Measurements from ENCODE around the gene FBLN2. TPM values are rescaled to one million over a fixed set of nuclear protein-coding genes. Genes with fewer than 3 reads are reported as not detected.

The FBLN2 gene
- total and polyA plus RNA-seq, 7 experiments from 2014 or later = 0.11 to 1.5 TPM; not detected in 5

DNA sequence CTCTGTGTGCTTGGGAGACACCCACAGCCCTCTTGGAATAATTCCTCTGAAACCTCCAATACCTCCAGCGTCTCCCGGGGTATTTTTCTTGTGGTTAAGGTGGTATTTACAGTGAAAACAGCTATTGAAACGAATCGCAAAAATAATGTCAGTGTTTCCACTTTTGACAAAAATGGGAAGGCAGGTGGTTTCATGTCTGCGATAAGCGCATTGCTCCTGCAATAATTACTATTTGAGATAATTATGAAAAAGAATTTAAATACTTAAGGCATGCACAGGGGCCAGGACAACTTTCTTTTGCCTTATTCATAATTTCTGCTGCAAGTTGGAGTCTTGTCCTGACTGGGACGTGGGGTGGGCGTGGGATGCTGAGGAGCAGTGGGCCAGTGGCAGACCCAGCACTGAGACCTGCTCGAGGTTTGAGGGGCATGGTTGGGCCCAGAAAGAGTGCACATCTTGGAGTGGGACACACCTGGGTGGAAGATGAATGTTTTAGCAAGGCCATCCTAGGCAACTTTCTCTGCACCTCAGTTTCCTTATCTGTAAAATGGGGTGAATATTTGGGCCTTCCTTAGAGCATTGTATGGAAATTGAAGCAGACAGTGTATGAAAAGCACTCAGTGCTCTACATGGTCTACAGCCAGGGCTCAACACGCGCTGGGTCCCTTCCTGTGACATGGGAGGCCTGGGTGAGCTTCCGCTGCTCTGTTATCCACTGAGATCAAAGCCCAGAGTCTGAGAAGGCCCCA is 110.5 kb downstream of the FBLN2 start:
- DNase-seq (no peak), ATAC-seq (no peak)
- Histone ChIP-seq H3K4me1 (ENCODE audit: control insufficient read depth in 2 of 2, insufficient read depth in 2 of 2, low read length in 2 of 2) (peaks cover 0 to 12% of the 10 kb centered on the region in 2 donors), H3K27me3 (ENCODE audit: control insufficient read depth in 2 of 2, insufficient read depth in 2 of 2, low read length in 2 of 2) (no peaks in the 10 kb centered on the region), H3K36me3 (ENCODE audit: control insufficient read depth in 2 of 3, insufficient read depth in 3 of 3, low read length in 3 of 3) (no peaks in the 10 kb centered on the region), H3K4me3 (ENCODE audit: low read length) (no peak overlapping the region), H3K9me3 (ENCODE audit: control insufficient read depth in 2 of 3, low read length in 3 of 3) (no peaks in the 10 kb centered on the region), H3K27ac (ENCODE audit: low read depth, low read length) (no peak overlapping the region)
- Mint-ChIP-seq H3K27me3 (peaks cover 0 to 29% (median 8%) of the 10 kb centered on the region in 5 donors), H3K36me3 (no peaks in the 10 kb centered on the region), H3K4me1 (peaks cover 2 to 20% (median 18%) of the 10 kb centered on the region in 7 donors), H3K27ac (no peak overlapping the region), H3K4me3 (no peak overlapping the region), H3K9me3 (peaks cover 0 to 4% (median 0%) of the 10 kb centered on the region in 11 donors)
- ChIA-PET CTCF (interaction anchor here (3.4 to 14.9 kb wide), 2 partner anchors 11 to 226 kb away, joined by 19 to 522 read pairs; partner anchors contain the start of gene WNT7A), POLR2A (interaction anchor here (5.7 kb wide), 1 partner anchor 221 kb away, joined by 79 read pairs; the partner anchor contains the start of gene WNT7A)
- intact Hi-C loops (cut with micrococcal nuclease) = loop anchor here (10.0 kb wide), 3 partner anchors 465 to 645 kb away; partner anchors contain the start of genes CHCHD4 (in 1 of the 2) and TMEM43 (in 1 of the 2)

DNA sequence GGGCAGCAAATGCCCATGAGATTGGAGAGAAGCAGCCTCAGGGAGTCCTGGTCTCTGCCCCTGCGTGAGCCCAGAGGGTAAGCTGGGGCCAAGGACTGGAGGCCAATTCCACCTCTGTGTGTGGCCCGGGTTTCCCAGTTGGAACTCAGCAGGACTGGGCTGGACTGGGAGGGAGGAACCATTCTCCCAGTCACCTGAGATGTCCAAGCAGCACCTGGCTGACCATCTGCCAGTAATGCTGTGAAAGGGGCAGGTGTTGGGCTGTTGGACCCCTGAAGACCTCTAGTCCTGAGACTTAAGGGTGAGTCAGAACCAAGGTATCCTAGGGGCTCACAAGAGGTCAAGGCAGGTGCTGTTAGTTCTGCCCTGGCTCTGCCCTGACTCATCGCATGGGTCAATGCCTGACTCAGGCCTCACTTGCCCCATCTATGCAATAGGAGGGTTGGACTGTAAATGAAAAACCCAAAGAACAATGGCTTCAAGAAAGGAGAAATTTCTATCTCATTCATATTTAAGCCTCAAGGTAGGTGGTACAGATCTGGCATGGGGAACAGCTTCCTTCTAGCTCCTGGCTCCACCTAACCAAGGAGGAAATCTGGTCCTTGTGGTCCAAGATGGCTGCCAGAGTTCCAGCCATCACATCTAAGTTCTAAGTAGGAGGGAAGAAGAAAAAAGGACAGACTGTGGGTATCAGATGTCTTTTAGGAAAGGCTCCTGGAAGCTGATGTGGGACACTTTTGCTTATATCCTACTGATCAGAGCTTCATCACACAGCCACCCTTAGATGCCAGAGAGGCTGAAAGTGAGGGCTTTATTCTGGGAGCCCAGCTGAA is 111.3 kb downstream of the FBLN2 start:
- Mint-ChIP-seq H3K27me3 (peaks cover 0 to 26% (median 8%) of the 10 kb centered on the region in 5 donors), H3K4me1 (peaks cover 2 to 18% (median 14%) of the 10 kb centered on the region in 7 donors)
- ATAC-seq = no peak

DNA sequence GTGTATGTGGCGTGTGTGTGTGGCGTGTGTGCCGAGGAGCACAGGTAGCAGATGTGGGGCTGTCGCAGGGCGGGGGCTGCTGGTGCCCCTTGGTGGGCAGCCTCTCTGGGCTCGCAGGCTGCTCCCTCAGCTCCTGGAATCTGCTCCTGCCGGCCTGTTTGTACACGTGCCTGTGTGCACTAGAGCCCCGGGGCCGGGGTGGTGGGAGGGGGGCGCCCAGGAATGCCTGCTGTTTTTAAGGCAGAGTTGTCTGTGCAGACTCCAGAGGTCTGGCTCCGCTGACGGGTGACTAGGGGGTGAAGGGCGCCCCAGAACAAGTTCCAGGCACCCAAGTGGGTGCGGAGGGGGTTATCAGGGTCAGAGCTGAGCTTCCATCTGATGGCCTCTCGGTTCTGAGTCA is 112.2 kb downstream of the FBLN2 start:
- Mint-ChIP-seq H3K4me1 (peaks cover 2 to 15% (median 11%) of the 10 kb centered on the region in 7 donors), H3K36me3 (no peaks in the 10 kb centered on the region), H3K9me3 (peaks cover 0 to 4% (median 0%) of the 10 kb centered on the region in 11 donors), H3K27ac (no peak overlapping the region), H3K4me3 (no peak overlapping the region), H3K27me3 (peaks cover 0 to 18% (median 6%) of the 10 kb centered on the region in 5 donors)
- Histone ChIP-seq H3K36me3 (ENCODE audit: control insufficient read depth in 2 of 3, insufficient read depth in 3 of 3, low read length in 3 of 3) (no peaks in the 10 kb centered on the region), H3K4me1 (ENCODE audit: control insufficient read depth in 2 of 2, insufficient read depth in 2 of 2, low read length in 2 of 2) (no peaks in the 10 kb centered on the region), H3K27me3 (ENCODE audit: control insufficient read depth in 2 of 2, insufficient read depth in 2 of 2, low read length in 2 of 2) (no peaks in the 10 kb centered on the region), H3K27ac (ENCODE audit: low read depth, low read length) (no peak overlapping the region), H3K4me3 (ENCODE audit: low read length) (no peak overlapping the region), H3K9me3 (ENCODE audit: control insufficient read depth in 2 of 3, low read length in 3 of 3) (no peaks in the 10 kb centered on the region)
- DNase-seq = no peak
- CTCF ChIA-PET = interaction anchor here (1.2 to 14.9 kb wide), 2 partner anchors 11 to 225 kb away, joined by 4 to 522 read pairs; partner anchors contain the start of gene WNT7A
- POLR2A ChIA-PET = interaction anchor here (1.0 to 1.3 kb wide), 2 partner anchors 220 to 225 kb away, joined by 3 read pairs; no protein-coding TSS in a partner anchor
- no peak for ATAC-seq
- intact Hi-C loops (cut with micrococcal nuclease) = no loop called here

More for the DNA sequence above, 111.3 kb downstream of the FBLN2 start:
- intact Hi-C loops (cut with micrococcal nuclease) = no loop called here
- Mint-ChIP-seq H3K36me3 (no peaks in the 10 kb centered on the region), H3K27ac (no peak overlapping the region), H3K4me3 (no peak overlapping the region), H3K9me3 (peaks cover 0 to 4% (median 0%) of the 10 kb centered on the region in 11 donors)
- Histone ChIP-seq H3K4me1 (ENCODE audit: control insufficient read depth in 2 of 2, insufficient read depth in 2 of 2, low read length in 2 of 2) (peaks cover 0 to 4% of the 10 kb centered on the region in 2 donors), H3K36me3 (ENCODE audit: control insufficient read depth in 2 of 3, insufficient read depth in 3 of 3, low read length in 3 of 3) (no peaks in the 10 kb centered on the region), H3K9me3 (ENCODE audit: control insufficient read depth in 2 of 3, low read length in 3 of 3) (no peaks in the 10 kb centered on the region), H3K27ac (ENCODE audit: low read depth, low read length) (no peak overlapping the region), H3K4me3 (ENCODE audit: low read length) (no peak overlapping the region), H3K27me3 (ENCODE audit: control insufficient read depth in 2 of 2, insufficient read depth in 2 of 2, low read length in 2 of 2) (no peaks in the 10 kb centered on the region)
- ChIA-PET POLR2A (interaction anchor here (1.3 kb wide), 1 partner anchor 226 kb away, joined by 3 read pairs; no protein-coding TSS in a partner anchor), CTCF (interaction anchor here (0.6 to 14.9 kb wide), 4 partner anchors 10 to 226 kb away, joined by 3 to 522 read pairs (median 4); partner anchors contain the start of gene WNT7A)
- DNase-seq = no peak

DNA sequence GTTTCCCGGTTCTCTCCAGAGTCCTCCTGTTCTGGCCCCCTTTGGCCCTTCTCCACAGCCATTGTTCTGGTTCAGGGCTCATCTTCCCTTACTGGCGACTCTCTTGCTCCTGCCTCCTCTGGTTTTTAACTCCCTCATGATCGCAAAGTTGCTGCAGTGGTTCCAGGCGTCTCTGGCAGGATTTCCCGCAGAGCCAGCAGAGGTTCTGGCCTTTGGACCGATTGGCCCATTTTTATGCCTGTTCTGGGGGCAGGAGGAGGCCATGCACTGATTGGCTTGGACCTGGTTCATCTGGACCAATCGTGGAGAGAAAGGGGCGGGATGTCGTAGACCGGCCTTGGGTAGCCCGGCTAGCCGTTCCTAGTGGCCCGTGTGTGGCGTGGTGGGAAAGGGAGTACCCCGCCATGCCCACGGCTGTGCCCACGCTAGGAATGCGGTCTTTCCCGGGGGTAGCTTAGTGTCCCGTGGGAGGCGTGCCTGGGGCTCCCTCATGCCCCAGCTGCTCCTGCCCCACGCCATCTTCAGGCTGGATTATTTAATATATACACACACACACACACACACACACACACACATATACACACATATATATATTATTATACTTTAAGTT is 113.4 kb downstream of the FBLN2 start:
- Mint-ChIP-seq H3K4me1 (peaks cover 2 to 11% (median 9%) of the 10 kb centered on the region in 7 donors), H3K4me3 (no peak overlapping the region), H3K27ac (no peak overlapping the region), H3K36me3 (no peaks in the 10 kb centered on the region), H3K27me3 (peaks cover 0 to 7% (median 4%) of the 10 kb centered on the region in 5 donors), H3K9me3 (peaks cover 0 to 4% (median 0%) of the 10 kb centered on the region in 11 donors)
- ChIA-PET POLR2A (interaction anchor here (1.1 kb wide), 1 partner anchor 226 kb away, joined by 3 read pairs; no protein-coding TSS in a partner anchor), CTCF (interaction anchor here (0.5 to 14.9 kb wide), 2 partner anchors 181 to 223 kb away, joined by 3 to 522 read pairs; partner anchors contain the start of gene WNT7A)
- DNase-seq (no peak), ATAC-seq (no peak)
- Histone ChIP-seq H3K9me3 (ENCODE audit: control insufficient read depth in 2 of 3, low read length in 3 of 3) (no peaks in the 10 kb centered on the region), H3K36me3 (ENCODE audit: control insufficient read depth in 2 of 3, insufficient read depth in 3 of 3, low read length in 3 of 3) (no peaks in the 10 kb centered on the region), H3K27ac (ENCODE audit: low read depth, low read length) (no peak overlapping the region), H3K4me3 (ENCODE audit: low read length) (no peak overlapping the region), H3K4me1 (ENCODE audit: control insufficient read depth in 2 of 2, insufficient read depth in 2 of 2, low read length in 2 of 2) (no peaks in the 10 kb centered on the region), H3K27me3 (ENCODE audit: control insufficient read depth in 2 of 2, insufficient read depth in 2 of 2, low read length in 2 of 2) (no peaks in the 10 kb centered on the region)
- intact Hi-C loops (cut with micrococcal nuclease) = no loop called here

DNA sequence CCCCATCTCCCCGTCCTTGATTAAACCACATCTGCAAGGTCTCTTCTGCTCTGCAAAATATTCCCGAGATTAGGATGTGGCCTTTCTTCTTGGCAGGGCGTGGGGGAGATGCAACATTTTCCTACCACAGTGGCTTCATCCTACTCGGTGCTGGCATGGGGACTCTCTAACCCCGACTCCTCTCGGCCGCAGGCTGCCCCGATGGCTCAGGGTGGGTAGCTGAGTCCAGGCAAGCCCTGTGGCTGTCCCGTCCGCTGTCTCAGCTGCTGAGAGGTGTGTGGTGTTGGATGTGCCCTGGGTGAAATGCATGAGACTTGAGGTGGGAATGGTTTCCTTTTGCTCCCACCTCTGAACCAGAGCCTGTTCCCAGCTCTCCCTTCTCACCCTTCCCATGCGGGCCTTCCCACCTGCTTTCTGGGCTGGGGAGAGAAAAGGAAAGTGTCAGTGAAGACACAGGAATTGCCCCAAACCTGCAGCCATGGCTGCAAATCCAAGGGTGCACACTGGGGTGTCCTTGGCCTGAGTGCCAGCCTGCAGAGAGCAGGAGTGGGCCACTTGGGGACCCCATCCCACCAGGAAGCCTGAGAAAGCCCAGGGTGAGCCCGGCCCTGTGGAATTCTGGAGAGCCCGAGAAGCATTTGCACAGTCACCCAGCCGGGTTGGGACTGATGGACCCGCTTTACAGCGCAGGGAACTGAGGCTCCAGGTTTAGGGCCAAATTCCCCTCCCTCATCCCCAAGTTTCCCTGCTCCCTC is 115.0 kb downstream of the FBLN2 start:
- DNase-seq (no peak), ATAC-seq (no peak)
- no peak overlapping the region for H3K27ac Mint-ChIP-seq
- Histone ChIP-seq H3K36me3 (ENCODE audit: control insufficient read depth in 2 of 3, insufficient read depth in 3 of 3, low read length in 3 of 3) (no peaks in the 10 kb centered on the region), H3K27me3 (ENCODE audit: control insufficient read depth in 2 of 2, insufficient read depth in 2 of 2, low read length in 2 of 2) (no peaks in the 10 kb centered on the region), H3K4me1 (ENCODE audit: control insufficient read depth in 2 of 2, insufficient read depth in 2 of 2, low read length in 2 of 2) (no peaks in the 10 kb centered on the region), H3K27ac (ENCODE audit: low read depth, low read length) (no peak overlapping the region), H3K9me3 (ENCODE audit: control insufficient read depth in 2 of 3, low read length in 3 of 3) (no peaks in the 10 kb centered on the region), H3K4me3 (ENCODE audit: low read length) (no peak overlapping the region)
- H3K4me3 Mint-ChIP-seq = no peak overlapping the region
- peaks cover 0 to 8% (median 0%) of the 10 kb centered on the region in 5 donors for H3K27me3 Mint-ChIP-seq
- no peaks in the 10 kb centered on the region for H3K36me3 Mint-ChIP-seq
- intact Hi-C loops (cut with micrococcal nuclease) = no loop called here
- peaks cover 0 to 2% (median 0%) of the 10 kb centered on the region in 11 donors for H3K9me3 Mint-ChIP-seq
- CTCF ChIA-PET = interaction anchor here (0.6 to 1.1 kb wide), 4 partner anchors 13 to 217 kb away, joined by 3 read pairs; no protein-coding TSS in a partner anchor
- POLR2A ChIA-PET = no interaction called here
- H3K4me1 Mint-ChIP-seq = peaks cover 0 to 5% (median 0%) of the 10 kb centered on the region in 7 donors
